VCaP (cell line): ENCODE measurements around the gene CFHR1.

Experiments
- H3K27ac ChIP-seq: fragments of 450-650 bp; 2 replicates; pipeline ENCODE4 v1.5.1; 2017
- TF ChIP-seq, protein P1 (sequence below): fragments of 450-650 bp; conservative IDR thresholded peaks from 2 replicates; pipeline ENCODE4 v1.5.1; 2017; ENCODE audit warnings: mild to moderate bottlenecking, moderate library complexity

CFHR1 gene

DNA sequence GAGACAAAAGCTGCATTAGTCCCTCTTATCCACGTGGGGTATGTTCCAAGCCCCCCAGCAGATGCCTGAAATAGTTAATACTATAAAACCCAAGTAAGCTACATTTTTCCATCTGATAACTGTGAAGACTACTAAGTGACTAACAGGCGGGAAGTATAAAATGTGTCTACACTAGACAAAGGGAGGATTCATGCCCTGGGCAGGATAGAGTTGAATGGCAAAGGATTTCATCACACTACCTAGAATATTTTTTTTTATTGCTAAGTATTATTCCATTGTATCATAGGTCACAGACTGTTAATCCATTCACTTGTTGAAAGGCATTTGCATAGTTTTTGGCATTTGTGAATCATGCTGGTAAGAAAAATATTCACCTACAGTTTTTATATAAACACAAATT, 41.9 kb downstream of the CFHR1 start:
- no peak overlapping the region for H3K27ac ChIP-seq
- TF ChIP-seq, protein P1, sequence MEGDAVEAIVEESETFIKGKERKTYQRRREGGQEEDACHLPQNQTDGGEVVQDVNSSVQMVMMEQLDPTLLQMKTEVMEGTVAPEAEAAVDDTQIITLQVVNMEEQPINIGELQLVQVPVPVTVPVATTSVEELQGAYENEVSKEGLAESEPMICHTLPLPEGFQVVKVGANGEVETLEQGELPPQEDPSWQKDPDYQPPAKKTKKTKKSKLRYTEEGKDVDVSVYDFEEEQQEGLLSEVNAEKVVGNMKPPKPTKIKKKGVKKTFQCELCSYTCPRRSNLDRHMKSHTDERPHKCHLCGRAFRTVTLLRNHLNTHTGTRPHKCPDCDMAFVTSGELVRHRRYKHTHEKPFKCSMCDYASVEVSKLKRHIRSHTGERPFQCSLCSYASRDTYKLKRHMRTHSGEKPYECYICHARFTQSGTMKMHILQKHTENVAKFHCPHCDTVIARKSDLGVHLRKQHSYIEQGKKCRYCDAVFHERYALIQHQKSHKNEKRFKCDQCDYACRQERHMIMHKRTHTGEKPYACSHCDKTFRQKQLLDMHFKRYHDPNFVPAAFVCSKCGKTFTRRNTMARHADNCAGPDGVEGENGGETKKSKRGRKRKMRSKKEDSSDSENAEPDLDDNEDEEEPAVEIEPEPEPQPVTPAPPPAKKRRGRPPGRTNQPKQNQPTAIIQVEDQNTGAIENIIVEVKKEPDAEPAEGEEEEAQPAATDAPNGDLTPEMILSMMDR = no peak

DNA sequence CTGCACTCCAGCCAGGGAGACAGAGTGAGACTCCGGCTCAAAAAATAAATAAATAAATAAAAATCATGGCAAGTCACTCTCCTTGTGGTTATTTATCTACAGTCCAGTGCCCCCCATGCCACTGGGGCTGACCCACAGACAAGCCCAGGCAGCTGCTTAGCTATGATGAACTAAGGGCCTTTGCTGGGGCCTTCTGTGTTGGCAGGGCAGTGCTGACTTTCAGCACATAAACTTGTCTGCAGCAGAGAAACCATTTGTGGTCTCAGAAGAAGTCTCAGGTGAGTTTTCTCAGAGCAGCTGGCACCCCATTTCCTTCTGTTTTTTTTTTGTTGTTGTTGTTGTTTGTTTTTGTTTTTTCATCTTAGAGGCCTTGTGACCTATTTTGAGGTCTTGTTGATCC, 47.4 kb downstream of the CFHR1 start:
- TF ChIP-seq, protein P1 = no peak
- no peak overlapping the region for H3K27ac ChIP-seq

DNA sequence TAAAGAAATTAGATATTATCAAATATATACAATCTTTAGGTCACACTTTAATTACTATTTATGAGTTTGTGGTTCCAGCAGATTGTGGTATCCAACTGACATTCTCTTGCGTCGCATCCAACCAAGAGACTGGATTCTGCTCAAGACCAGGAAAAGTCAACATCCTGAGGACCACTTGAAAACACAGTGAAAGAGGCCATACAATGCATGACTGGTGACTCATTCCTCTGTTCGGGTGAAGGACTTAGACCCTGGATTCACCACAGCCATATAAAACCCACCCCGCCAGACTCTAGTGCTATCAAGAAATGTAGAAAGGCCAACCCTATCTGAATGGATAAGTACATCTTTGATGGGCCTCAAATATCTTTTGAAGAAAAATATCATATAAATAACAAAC, 53.9 kb downstream of the CFHR1 start:
- no peak overlapping the region for H3K27ac ChIP-seq
- TF ChIP-seq, protein P1 = no peak

DNA sequence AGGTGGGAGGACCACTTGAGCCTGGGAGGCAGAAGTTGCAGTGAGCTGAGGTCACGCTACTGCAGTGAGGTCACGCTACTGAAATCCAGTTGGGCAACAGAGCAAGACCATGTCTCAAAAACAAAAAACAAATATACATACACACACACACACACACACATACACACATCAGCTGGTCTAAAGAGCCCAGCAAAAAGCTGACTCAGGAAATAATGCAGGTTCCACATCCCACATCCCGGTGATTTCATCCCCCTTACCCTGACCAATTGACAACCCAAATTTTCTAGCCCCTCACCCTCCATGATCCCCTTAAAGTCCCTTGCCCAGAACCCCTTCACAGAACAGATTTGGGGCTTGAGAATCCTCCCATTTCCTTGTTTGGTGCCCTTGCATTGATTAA, 56.4 kb downstream of the CFHR1 start:
- TF ChIP-seq, protein P1 = no peak

DNA sequence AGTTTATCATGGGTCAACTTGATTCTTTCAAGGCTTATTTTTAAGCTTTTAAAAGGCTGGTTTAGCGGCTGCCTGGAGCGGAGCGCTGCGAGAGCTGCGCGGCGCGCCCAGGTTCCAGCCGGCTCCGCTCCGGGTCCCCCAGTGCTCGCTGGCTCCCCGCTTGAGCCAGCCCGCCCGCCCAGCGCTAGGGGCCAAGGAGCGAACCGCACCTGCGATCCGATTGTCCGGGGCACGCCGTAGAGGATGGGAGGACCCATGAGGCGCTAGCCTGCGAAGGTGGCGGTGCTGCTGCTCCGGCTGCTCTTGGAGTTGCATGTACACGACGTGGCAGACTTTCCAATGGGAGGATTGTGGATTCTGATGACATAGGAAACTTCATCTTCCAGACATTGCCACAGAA, 58.4 kb downstream of the CFHR1 start:
- TF ChIP-seq, protein P1 = no peak

More for the DNA sequence above, 56.4 kb downstream of the CFHR1 start:
- no peak overlapping the region for H3K27ac ChIP-seq

More for the DNA sequence above, 58.4 kb downstream of the CFHR1 start:
- H3K27ac ChIP-seq = no peak overlapping the region
